Measurements from ENCODE around the gene MTSS2.

MTSS2 gene

DNA sequence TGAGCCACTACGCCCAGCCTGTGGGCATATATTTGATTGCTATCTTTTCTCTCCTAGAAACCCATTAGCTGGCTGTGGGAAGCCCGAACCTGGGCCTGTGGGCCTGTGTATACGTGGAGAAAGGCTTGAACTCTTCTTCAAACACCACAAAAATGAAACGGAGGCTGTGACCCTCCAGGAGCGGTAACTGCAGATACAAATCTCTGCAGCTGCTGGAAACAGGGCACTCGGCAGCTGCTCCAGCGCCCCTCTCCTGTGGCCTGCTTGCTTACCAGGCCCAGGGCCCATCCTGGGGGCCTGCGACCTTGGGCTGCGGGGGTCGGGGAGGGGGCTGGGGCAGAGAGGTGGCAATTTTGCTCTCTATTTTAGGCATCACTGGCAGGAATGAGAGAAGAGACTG lies 28.0 kb upstream of the MTSS2 start:
- no peak for DNase-seq

DNA sequence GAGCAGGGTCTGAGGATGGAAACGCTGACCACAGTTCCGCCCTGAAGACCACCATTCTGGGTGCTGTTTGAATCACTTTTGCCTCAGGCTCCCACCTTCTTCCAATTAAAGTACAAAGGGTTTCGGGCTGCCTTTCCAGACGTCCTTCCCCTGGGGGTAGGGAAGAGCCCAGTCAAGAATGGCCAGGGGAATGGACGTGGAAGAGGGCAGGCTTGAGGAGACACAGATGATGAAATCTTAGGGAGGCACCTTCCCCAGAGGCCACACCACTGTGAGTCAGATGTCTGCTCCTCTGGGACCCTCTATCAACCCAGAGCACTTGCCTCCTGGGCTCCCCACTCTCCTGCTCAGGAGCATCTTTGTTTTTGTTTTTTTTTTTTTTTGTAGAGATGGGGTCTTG lies 27.5 kb upstream of the MTSS2 start:
- DNase-seq, result no peak

DNA sequence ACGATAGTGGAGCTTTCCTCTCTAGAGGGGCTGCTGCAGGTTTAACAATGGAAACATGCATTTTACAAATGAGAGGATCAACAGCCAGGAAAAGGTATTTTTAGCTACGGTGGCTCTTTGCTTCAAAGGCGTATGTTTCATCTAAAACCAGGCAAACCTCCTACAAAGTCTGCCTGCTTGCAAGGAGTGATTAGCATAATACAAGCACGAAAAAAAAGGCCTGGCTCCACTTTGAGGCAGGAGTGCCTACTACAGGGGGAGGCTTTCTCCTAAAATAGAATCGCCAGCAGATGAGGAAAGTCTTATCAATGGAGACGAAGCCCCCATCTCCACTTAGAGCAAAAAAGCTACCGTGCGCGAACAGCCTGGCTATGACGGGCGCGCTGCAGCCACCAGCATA lies 27.1 kb upstream of the MTSS2 start:
- no peak for DNase-seq

GRCh38 chr16:70712359-70712758 lies 26.5 kb upstream of the MTSS2 start:
- DNase-seq, result no peak

- DNase-seq, result no peak
Observed at GRCh38 chr16:70711211-70712031, 25.6 kb upstream of the MTSS2 start.

GRCh38 chr16:70710422-70711210 lies 24.8 kb upstream of the MTSS2 start:
- DNase-seq, result no peak

GRCh38 chr16:70709942-70710341 lies 24.1 kb upstream of the MTSS2 start:
- DNase-seq, result no peak

DNA sequence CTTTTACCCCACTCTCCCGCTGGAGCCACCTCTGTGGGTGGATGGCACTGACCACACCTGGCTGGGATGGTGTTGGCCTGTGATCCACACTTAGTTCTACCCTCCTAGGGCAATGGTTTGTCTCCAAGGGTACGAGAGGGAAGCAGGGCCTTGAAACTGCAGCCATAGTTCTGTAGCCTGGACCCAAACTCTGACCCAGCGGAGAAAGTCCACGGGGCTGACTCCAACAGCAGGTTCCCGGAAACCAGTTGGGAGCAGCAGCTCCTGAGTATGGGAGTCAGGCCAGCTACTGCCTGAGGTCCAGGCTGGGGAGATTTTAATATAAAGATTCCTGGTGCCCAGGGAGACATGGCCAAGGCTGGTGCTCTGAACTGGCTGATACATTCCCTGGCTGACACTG lies 23.6 kb upstream of the MTSS2 start:
- no peak for DNase-seq

- no peak for DNase-seq
Observed at GRCh38 chr16:70708366-70709246, 22.8 kb upstream of the MTSS2 start.

GRCh38 chr16:70706948-70707465 lies 21.2 kb upstream of the MTSS2 start:
- DNase-seq, result no peak

DNA sequence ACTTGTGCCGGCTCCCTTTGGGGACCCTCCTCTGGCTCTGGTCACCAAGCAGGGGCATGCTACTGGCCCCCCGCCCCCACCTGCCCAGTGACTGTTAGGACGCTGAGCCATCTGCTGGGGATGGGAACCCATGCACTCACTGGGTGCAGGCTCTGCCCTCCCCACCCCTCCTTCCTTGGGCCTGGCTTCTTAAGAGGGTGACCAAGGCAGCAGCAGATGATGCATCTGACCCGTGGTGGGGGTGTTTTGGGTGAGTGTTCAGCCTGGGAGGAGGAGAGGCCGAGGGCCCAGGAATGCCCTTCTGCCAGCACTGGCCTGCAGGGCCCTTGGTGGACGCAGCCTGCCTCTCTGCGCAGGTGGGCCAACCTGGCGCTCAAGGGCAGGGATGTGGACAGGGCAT lies 19.2 kb upstream of the MTSS2 start:
- no peak for DNase-seq

DNA sequence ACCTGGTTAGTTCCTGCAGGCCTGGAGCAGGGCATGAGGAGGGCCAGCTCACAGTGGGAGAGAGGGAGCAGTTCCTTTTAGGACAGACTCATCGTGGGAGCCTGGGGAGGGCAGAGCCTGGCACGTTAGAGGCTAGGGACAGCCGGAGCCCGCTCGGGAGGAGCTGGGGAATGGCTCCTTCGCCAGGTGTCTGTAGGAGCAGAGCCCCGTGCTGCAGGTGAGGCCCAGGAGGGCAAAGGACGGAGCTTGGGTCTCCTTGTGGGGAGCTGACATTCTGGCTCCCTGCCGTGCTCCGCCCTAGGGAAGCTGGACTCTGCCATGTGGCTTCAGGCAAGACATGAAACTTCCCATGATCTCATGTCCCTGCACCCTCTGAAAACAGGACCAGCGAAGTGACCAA lies 18.7 kb upstream of the MTSS2 start:
- DNase-seq, result no peak

- DNase-seq, result no peak
Observed at GRCh38 chr16:70703835-70704381, 18.1 kb upstream of the MTSS2 start.

DNA sequence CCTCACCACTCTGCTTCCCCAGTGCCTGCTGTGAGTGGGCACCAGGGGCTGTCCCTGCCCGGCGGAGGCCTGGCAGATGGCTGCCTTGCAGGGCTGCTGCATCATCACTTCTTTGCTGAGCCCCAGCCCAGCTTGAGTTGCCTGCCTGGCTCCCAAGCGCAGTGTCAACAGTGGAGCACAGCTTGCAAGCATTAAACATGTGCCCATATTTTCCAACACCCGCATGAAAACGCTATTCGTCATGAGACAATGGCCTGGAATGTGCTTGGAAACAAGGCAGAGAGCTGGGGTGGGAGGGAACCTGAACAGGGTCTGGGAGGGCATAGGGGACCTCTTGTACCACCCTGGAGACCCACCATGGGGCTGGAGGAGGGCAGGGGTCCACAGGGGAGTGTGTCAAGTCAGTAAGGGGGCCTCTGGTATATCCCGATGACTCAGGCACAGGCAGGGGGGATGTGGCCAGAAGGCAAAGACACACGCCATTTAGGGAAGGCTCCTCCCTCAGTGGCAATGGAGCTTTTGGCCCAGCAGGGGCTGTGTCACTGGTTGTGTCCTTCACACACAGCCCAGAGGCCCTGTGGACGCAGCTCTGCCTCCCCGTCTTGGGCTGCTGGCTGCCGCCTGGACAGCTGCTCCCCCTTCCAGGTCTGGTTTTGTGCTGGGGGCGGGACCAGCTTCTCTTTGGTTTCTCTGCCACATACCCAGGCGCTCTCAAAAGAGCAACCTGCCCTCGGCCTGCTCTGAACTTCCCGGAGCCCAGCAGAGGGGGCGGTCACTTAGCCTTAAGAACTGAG lies 17.4 kb upstream of the MTSS2 start:
- DNase-seq, result no peak

DNA sequence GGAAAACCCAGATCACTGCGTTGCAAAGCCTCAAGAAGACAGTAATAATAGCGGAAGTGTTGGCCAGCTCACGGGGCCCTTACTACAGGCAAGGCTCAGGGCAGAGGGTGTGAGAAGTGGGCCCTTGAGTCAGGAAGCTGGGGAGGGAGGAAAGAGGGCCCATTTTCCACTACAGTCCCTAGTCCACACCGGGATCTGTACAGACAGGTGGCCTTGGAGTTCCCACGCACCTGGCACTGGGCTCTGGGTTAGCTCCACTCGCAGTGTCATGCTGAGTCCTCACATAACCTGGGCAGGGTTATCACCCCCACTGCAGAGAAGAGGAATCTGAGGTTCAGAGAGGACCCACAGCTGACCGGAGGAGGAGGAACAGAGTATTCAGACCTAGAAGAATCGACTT lies 16.8 kb upstream of the MTSS2 start:
- no peak for DNase-seq

- no peak for DNase-seq
Observed at GRCh38 chr16:70701998-70702397, 16.1 kb upstream of the MTSS2 start.

DNA sequence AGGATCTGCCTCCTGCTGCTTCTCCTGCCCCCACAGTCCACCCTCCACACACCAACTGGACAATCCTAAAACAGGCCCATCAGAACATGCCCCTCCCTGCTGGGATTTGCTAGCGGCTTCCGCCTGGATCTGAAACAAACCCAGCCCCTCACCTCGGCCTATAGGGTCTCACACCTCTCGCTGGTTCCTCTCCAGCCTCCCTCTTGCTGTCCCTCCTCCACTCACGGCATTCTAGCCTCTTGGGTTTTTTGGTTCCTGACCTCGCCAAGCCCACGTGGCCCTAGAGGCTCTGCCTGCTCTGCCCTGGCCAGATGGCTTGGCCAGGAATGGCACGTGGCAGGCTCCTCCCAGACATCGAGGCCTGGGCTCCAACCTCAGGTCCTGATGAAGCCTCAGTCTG lies 15.7 kb upstream of the MTSS2 start:
- DNase-seq, result no peak

DNA sequence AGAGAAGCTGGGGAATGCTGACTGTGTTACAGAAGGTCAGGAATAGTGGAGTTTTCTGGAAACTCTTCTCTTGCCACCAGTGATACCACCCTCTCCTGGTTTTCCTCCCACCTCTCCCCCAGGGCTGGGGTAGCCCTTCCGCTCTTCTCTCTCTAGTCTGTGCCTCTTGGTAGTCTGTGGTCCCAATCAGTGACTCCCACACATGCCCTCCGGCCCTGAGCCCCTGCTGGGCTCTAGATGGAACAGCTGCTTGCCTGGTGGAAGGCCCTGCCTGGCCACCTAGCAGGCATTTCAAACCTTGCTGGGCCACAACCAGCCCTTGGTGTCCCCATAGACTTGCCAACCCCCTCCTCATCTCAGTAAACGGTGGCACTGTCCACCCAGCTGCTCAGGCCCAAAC lies 15.2 kb upstream of the MTSS2 start:
- no peak for DNase-seq

DNA sequence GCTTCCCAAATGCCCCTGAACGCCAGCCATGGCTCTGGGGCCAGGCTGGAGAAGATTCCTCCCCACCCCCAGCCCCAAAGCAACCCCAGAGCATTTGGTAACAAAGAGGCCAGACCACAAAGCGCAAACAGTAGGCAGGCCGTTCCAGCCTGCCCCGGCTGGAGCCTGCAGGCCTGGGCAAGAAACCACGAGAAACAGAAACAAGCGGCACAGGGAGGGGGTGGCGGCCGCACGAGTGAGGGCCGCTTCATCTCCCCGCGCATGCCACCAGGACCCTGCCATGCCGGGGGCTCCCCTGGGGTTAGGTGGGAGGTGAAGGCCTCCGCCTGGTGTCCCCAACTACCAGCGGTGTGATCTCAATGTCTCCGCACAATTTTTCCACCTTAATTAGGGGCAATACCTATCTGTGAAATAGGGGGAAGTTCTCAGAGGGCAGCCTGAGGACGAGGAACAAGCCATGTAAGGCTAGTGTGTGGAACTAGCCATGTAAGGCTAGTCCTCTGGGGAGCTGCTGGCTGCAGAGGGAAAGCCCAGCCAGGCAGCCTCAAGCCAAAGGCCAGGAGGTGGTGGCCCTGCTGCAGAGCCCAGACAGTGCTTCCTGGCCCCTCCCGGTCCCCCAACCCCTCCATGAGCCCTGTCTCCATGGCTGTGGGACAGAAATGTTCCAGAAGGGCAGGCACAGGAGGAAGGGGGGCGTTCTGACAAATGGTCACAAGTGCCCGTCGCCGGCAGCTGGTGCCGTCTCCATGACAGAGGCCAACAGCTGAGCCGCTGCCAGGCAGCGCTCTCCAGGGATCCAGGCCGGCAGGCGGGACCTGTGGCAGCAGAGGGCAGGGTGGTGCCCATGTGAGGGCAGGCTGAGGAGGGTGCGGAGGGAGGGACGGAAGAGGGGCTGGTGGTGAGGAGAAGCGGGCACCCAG lies 14.5 kb upstream of the MTSS2 start:
- no peak for DNase-seq

DNA sequence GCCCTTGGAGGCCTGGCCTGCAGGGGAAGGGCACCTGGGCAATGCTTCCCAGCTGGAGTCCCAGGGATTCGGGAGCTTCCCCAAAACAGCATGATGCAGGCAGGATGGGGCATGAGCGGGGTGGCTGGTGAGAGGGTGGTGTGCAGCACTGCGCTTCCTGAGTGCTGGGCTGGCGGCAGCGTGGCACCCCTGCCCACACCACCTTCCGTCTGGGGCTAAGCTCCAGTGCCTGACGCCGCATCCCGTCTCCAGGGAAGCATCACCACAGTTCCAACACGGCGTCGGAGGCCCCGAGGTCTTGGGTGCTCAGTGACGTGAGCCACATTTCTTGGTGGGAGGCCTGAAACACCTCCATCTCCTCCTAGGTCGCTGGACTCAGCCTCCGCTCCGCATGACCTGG lies 13.8 kb upstream of the MTSS2 start:
- no peak for DNase-seq

- DNase-seq, result no peak
Observed at GRCh38 chr16:70698901-70699300, 13.0 kb upstream of the MTSS2 start.

Measured in activated CD4-positive, alpha-beta T cell treated with anti-CD3 and anti-CD28 coated beads, Interleukin-2, amount 50 U/mL, for 48 hours (primary cell).